Measurements from ENCODE around the gene HBG2.
A peak's percentile ranks its signal among the peaks of the same experiment; 100 is the strongest.
"Not testable (repeated sequence)": the region's sequence is repeated elsewhere in the genome, so short reads cannot be mapped to it uniquely, and the experiment has no call there.

The HBG2 gene

GRCh38 chr11:5281596-5281995 lies 27.0 kb upstream of the HBG2 start:
- DNase-seq (ENCODE audit: low read depth): no peak

GRCh38 chr11:5280582-5281102 lies 26.1 kb upstream of the HBG2 start:
- peak; percentile 99 for DNase-seq (ENCODE audit: low read depth)

- no peak for DNase-seq (ENCODE audit: low read depth)
Measured at GRCh38 chr11:5279471-5280090, 25.0 kb upstream of the HBG2 start.

GRCh38 chr11:5277807-5278382 lies 23.3 kb upstream of the HBG2 start:
- no peak for DNase-seq (ENCODE audit: low read depth)

- no peak for DNase-seq (ENCODE audit: low read depth)
Measured at GRCh38 chr11:5276697-5277096, 22.1 kb upstream of the HBG2 start.

GRCh38 chr11:5275369-5276110 lies 21.0 kb upstream of the HBG2 start:
- DNase-seq (ENCODE audit: low read depth): no peak

- no peak for DNase-seq (ENCODE audit: low read depth)
Measured at GRCh38 chr11:5274395-5274794, 19.8 kb upstream of the HBG2 start.

GRCh38 chr11:5272395-5273017 lies 17.9 kb upstream of the HBG2 start:
- no peak for DNase-seq (ENCODE audit: low read depth)

- DNase-seq (ENCODE audit: low read depth): no peak
Measured at GRCh38 chr11:5269715-5270147, 15.2 kb upstream of the HBG2 start, which contains the start of gene HBE1. TSS of gene HBE1 (minus strand) at chr11:5269945. CDS start at chr11:5269890, 55 bp downstream.

- DNase-seq (ENCODE audit: low read depth): no peak
Measured at GRCh38 chr11:5267033-5267563, 12.5 kb upstream of the HBG2 start.

GRCh38 chr11:5266609-5267008 lies 12.0 kb upstream of the HBG2 start:
- no peak for DNase-seq (ENCODE audit: low read depth)

- no peak for DNase-seq (ENCODE audit: low read depth)
Measured at GRCh38 chr11:5265832-5266231, 11.3 kb upstream of the HBG2 start.

GRCh38 chr11:5258543-5259262 lies 4.1 kb upstream of the HBG2 start:
- DNase-seq (ENCODE audit: low read depth): no peak

GRCh38 chr11:5257296-5257695 lies 2.7 kb upstream of the HBG2 start:
- DNase-seq (ENCODE audit: low read depth): no peak

GRCh38 chr11:5254023-5254422 lies 558 bp downstream of the HBG2 start:
- not testable (repeated sequence) for DNase-seq (ENCODE audit: low read depth)

GRCh38 chr11:5253440-5253839 lies 1.1 kb downstream of the HBG2 start:
- DNase-seq (ENCODE audit: low read depth): not testable (repeated sequence)

GRCh38 chr11:5252919-5253265 lies 1.7 kb downstream of the HBG2 start:
- DNase-seq (ENCODE audit: low read depth): no peak

GRCh38 chr11:5252192-5252918 lies 2.2 kb downstream of the HBG2 start:
- no peak for DNase-seq (ENCODE audit: low read depth)

GRCh38 chr11:5251746-5252145 lies 2.8 kb downstream of the HBG2 start:
- no peak for DNase-seq (ENCODE audit: low read depth)

GRCh38 chr11:5250543-5251204 lies 3.9 kb downstream of the HBG2 start:
- no peak for DNase-seq (ENCODE audit: low read depth)

All from GM04504 (cell line).